Prostate gland (tissue), 2 donors: ENCODE data around the gene CLDN2. TPM values are rescaled to one million over a fixed set of nuclear protein-coding genes. Genes with fewer than 3 reads are reported as not detected.

ENCODE experiments used
- DNase-seq: peaks from one replicate; pipeline ENCODE4 v3.0.0-alpha.2; 2019; ENCODE audit warnings: low spot score
- H3K27ac ChIP-seq, 2 donors: fragments of 200-600 bp; sonication (generic); 2 replicates each; pipeline ENCODE4 v1.5.1; 2017 to 2019
- H3K27me3 ChIP-seq: fragments of 200-600 bp; sonication (generic); replicated peaks from 2 replicates; pipeline ENCODE4 v1.5.1; 2019; ENCODE audit not compliant: insufficient read depth
- H3K36me3 ChIP-seq, 2 donors: fragments of 200-600 bp; sonication (generic); 1 replicate in 1 of 2; 2 replicates in 1 of 2; pipeline versions ENCODE4 v1.5.1 to v1.8.1; 2017 to 2019
- H3K4me1 ChIP-seq: fragments of 200-600 bp; sonication (generic); replicated peaks from 2 replicates; pipeline ENCODE4 v1.5.1; 2019
- H3K4me3 ChIP-seq, 2 donors: fragments of 200-600 bp; sonication (generic); 2 replicates each; pipeline ENCODE4 v1.5.1; 2017 to 2019
- H3K9me3 ChIP-seq: fragments of 200-600 bp; sonication (generic); 2 replicates; pipeline ENCODE4 v1.5.1; 2017
- CTCF ChIP-seq, 4 experiments: fragments of 200-600 bp in 2 of 4; fragments of 450-650 bp in 2 of 4; sonication (generic) in 2 of 4; IDR thresholded peaks; 1 replicate in 3 of 4; 2 replicates in 1 of 4; pipeline ENCODE4 v1.5.1; 2016 to 2019; ENCODE audit warnings: antibody characterized with exemption in 4 of 4, mild to moderate bottlenecking in 2 of 4, moderate library complexity in 2 of 4
- POLR2A ChIP-seq: fragments of 450-650 bp; IDR thresholded peaks from one replicate; pipeline ENCODE4 v1.6.1; 2016; ENCODE audit warnings: antibody characterized with exemption, mild to moderate bottlenecking
- POLR2AphosphoS5 ChIP-seq: sonication (generic); formaldehyde crosslinking; IDR thresholded peaks from one replicate; pipeline ENCODE4 v1.6.1; 2017; ENCODE audit warnings: antibody characterized with exemption
- WGBS: methylation state at CpG from one replicate; pipeline ENCODE4 v1.1.5; 2018; 5-methylcytosine and 5-hydroxymethylcytosine counted together
- intact Hi-C: fragments of 100-400 bp; cut with DNase I; formaldehyde crosslinking; loops from one replicate; pipeline ENCODE4 v1.14.2; 2022
- total RNA-seq, 2 donors: library from RNA; depleted of rRNA; stranded (reverse); fragments of >200 nt; gene quantifications; one replicate each; pipeline ENCODE4 v1.1.0, GENCODE V29; 2016

Gene CLDN2
- total RNA-seq, 2 donors from 2014 or later: 0.28 TPM; not detected in 1

- H3K36me3 ChIP-seq: no peaks in the 10 kb centered on the region
- no peaks in the 10 kb centered on the region for H3K4me1 ChIP-seq
- H3K9me3 ChIP-seq: no peaks in the 10 kb centered on the region
- 97% methylated on average over 4 of the region's 4 CpGs for WGBS
- no peaks in the 10 kb centered on the region for H3K27me3 ChIP-seq
- no peak overlapping the region for H3K4me3 ChIP-seq
- TF ChIP-seq POLR2AphosphoS5 (no peak), POLR2A (no peak), CTCF (IDR thresholded peaks at IDR 0.05) (no peak)
- no peak overlapping the region for H3K27ac ChIP-seq
- no peak for DNase-seq
- intact Hi-C loops: no loop called here
Measured at GRCh38 chrX:106928227-106928626, 8.0 kb downstream of the CLDN2 start.

GRCh38 chrX:106931831-106932491, 11.8 kb downstream of the CLDN2 start:
- no peak overlapping the region for H3K27ac ChIP-seq
- H3K9me3 ChIP-seq: no peaks in the 10 kb centered on the region
- no peaks in the 10 kb centered on the region for H3K4me1 ChIP-seq
- no peaks in the 10 kb centered on the region for H3K36me3 ChIP-seq
- DNase-seq: no peak
- intact Hi-C loops: no loop called here
- H3K27me3 ChIP-seq: no peaks in the 10 kb centered on the region
- TF ChIP-seq POLR2AphosphoS5 (no peak), CTCF (IDR thresholded peaks at IDR 0.05) (no peak), POLR2A (no peak)
- 100% methylated on average over 3 of the region's 3 CpGs for WGBS
- no peak overlapping the region for H3K4me3 ChIP-seq

GRCh38 chrX:106932492-106932923, 12.3 kb downstream of the CLDN2 start:
- no peaks in the 10 kb centered on the region for H3K4me1 ChIP-seq
- no peaks in the 10 kb centered on the region for H3K36me3 ChIP-seq
- WGBS: 89% methylated on average over 3 of the region's 4 CpGs
- no peak for DNase-seq
- TF ChIP-seq CTCF (IDR thresholded peaks at IDR 0.05) (no peak), POLR2AphosphoS5 (no peak), POLR2A (no peak)
- intact Hi-C loops: no loop called here
- no peaks in the 10 kb centered on the region for H3K27me3 ChIP-seq
- H3K27ac ChIP-seq: no peak overlapping the region
- no peaks in the 10 kb centered on the region for H3K9me3 ChIP-seq
- H3K4me3 ChIP-seq: no peak overlapping the region

- H3K9me3 ChIP-seq: no peaks in the 10 kb centered on the region
- H3K4me1 ChIP-seq: no peaks in the 10 kb centered on the region
- WGBS: 73% methylated on average over 6 of the region's 6 CpGs
- no peak for DNase-seq
- no peaks in the 10 kb centered on the region for H3K36me3 ChIP-seq
- no peaks in the 10 kb centered on the region for H3K27me3 ChIP-seq
- no peak for TF ChIP-seq POLR2AphosphoS5
- TF ChIP-seq CTCF (IDR thresholded peaks at IDR 0.05): no peak
- intact Hi-C loops: no loop called here
- no peak overlapping the region for H3K4me3 ChIP-seq
- no peak overlapping the region for H3K27ac ChIP-seq
Measured at GRCh38 chrX:106932960-106933537, 12.8 kb downstream of the CLDN2 start.

GRCh38 chrX:106933538-106933961, 13.3 kb downstream of the CLDN2 start:
- WGBS: 26% methylated on average over 3 of the region's 3 CpGs
- Histone ChIP-seq H3K36me3 (no peaks in the 10 kb centered on the region), H3K27me3 (no peaks in the 10 kb centered on the region), H3K4me1 (no peaks in the 10 kb centered on the region), H3K27ac (no peak overlapping the region), H3K4me3 (no peak overlapping the region), H3K9me3 (no peaks in the 10 kb centered on the region)
- no peak for DNase-seq
- TF ChIP-seq POLR2AphosphoS5: no peak
- intact Hi-C loops: no loop called here
